ENCODE measurements around the gene BHLHE23.
"Not testable (repeated sequence)": the region's sequence is repeated elsewhere in the genome, so short reads cannot be mapped to it uniquely, and the experiment has no call there.

The BHLHE23 gene

DNA sequence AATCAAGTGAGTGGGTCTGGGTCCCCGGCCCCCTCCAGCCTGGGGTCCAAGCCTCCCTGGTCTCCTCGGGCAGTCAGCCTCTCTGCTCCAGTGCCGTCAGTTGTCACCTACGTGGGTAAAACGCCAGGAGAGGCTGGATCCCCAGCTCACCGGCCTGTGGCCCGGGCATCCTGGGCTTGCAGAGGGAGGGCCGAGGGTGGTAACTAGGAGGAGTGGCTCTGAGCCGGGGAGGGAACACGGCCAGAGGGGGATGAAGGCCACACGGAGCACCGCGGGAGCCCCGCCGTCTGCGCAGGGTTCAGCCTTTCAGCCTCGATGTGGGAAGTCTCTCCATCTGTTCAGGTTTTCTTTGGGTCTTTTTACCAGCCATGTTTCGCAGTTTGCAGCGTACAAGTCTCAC lies 29.5 kb upstream of the BHLHE23 start:
- in situ Hi-C loops (cut with MboI; ENCODE audit: low sequenced_read_pairs, unreplicated experiment) = no loop called here
- DNase-seq (ENCODE audit: low spot score) = no peak
- TF ChIP-seq, protein P1, sequence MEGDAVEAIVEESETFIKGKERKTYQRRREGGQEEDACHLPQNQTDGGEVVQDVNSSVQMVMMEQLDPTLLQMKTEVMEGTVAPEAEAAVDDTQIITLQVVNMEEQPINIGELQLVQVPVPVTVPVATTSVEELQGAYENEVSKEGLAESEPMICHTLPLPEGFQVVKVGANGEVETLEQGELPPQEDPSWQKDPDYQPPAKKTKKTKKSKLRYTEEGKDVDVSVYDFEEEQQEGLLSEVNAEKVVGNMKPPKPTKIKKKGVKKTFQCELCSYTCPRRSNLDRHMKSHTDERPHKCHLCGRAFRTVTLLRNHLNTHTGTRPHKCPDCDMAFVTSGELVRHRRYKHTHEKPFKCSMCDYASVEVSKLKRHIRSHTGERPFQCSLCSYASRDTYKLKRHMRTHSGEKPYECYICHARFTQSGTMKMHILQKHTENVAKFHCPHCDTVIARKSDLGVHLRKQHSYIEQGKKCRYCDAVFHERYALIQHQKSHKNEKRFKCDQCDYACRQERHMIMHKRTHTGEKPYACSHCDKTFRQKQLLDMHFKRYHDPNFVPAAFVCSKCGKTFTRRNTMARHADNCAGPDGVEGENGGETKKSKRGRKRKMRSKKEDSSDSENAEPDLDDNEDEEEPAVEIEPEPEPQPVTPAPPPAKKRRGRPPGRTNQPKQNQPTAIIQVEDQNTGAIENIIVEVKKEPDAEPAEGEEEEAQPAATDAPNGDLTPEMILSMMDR (IDR thresholded peaks at IDR 0.05; ENCODE audit: borderline replicate concordance, control extremely low read depth, extremely low read depth, insufficient read depth, missing control alignments) = no peak

DNA sequence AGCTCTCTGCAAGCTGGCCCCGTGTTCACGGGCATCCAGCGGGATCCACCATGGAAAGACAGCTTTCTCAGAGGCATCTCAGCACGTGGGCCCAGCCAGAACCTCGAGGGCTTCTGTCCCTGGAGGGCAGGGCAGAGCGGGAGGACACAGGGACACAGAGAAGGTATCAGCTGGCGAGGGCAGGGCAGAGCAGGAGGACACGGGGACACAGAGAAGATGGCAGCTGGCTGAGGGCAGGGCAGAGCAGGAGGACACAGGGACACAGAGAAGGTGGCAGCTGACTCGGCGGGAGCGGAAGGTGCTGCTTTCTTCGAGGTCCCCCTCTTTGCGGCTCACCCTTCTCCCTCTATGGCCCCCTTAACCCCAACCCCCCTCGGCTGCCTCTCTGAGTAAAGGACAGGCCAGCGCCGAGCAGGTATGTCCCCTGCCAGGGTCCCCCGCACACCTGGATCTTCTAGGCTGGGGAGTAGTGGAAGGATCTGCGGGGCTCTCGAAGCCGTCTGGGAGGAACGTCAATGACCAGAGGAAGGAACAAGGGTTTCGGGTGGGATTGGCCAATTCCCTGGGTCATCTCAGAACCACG lies 28.9 kb upstream of the BHLHE23 start:
- in situ Hi-C loops (cut with MboI; ENCODE audit: low sequenced_read_pairs, unreplicated experiment) = no loop called here
- no peak for DNase-seq (ENCODE audit: low spot score)
- TF ChIP-seq, protein P1 (IDR thresholded peaks at IDR 0.05; ENCODE audit: borderline replicate concordance, control extremely low read depth, extremely low read depth, insufficient read depth, missing control alignments) = no peak

DNA sequence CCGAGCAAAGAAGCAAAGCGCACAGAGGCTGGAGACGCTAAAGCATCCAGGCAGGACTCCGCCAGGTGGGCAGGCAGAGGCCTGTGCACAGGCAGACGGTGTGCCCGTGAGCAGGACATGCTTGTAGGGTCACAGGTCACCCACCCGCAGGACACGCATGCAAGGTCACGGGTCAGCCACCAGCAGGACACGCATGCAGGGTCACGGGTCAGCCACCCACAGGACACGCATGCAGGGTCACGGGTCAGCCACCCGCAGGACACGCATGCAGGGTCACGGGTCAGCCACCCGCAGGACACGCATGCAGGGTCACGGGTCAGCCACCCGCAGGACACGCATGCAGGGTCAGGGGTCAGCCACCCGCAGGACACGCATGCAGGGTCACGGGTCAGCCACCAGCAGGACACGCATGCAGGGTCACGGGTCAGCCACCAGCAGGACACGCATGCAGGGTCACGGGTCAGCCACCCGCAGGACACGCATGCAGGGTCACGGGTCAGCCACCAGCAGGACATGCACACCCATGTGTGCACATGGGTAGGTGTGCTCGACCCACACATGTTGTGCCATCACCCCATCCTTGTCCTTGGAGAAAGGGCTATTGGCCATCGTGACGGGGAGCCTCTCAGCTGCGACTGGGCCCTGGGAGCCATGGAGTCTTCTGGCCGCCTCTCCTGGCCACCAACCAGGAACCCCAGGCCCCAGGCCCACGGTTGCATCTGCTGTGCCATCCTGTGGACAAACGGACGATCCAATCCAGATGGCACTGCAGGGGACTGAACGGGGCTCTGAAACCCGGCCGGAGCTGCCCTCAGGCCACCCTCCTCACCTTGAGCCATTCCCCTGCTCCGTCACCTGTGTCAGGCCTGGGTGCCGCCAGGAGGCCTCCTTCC lies 28.2 kb upstream of the BHLHE23 start:
- DNase-seq (ENCODE audit: low spot score); in situ Hi-C loops (cut with MboI; ENCODE audit: low sequenced_read_pairs, unreplicated experiment): not testable (repeated sequence)

DNA sequence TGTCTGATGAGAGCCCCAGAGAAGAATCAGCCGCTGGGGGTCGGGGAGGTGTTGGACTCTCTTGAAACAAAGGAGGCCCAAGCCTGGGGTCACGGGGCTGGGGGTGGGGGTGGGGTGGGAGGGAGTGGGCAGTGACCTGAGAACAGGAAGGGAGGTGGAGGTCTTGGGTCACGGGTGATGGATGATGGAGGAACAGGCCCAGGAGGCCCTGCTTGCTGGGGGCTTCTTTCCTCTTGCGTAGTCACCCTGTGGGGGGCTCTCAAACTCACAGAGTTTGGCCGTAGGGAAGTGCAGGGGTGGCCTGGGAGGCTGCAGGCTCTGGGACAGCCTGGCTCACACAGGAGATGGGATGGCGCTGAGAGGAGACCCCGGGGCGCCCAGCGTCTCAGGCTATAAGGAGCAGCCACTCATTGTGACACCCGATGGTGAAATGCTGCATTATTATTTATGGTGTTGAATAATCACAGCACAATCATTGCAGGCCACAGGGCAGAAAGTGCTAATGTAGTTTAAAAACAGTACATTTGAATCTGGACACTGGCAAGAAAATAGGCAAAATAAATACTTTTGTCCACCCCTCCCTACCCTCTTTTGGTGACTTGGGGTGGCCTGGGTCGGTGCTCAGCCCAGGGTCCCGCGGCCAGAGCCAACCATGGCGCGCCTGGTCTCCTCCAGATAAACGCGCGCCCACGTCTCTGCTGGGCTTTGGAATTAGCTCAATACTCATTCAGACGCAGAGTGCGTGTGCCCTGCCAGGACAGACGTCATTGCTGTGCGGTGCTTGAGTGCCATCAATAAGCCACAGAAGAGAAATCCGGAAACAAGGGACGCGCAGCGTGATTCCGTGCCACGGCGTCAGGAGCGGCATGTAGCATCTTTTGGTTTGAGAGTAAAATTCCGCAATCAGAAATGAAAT lies 27.3 kb upstream of the BHLHE23 start:
- in situ Hi-C loops (cut with MboI; ENCODE audit: low sequenced_read_pairs, unreplicated experiment) = no loop called here
- DNase-seq (ENCODE audit: low spot score) = no peak
- TF ChIP-seq, protein P1 (IDR thresholded peaks at IDR 0.05; ENCODE audit: borderline replicate concordance, control extremely low read depth, extremely low read depth, insufficient read depth, missing control alignments) = no peak

DNA sequence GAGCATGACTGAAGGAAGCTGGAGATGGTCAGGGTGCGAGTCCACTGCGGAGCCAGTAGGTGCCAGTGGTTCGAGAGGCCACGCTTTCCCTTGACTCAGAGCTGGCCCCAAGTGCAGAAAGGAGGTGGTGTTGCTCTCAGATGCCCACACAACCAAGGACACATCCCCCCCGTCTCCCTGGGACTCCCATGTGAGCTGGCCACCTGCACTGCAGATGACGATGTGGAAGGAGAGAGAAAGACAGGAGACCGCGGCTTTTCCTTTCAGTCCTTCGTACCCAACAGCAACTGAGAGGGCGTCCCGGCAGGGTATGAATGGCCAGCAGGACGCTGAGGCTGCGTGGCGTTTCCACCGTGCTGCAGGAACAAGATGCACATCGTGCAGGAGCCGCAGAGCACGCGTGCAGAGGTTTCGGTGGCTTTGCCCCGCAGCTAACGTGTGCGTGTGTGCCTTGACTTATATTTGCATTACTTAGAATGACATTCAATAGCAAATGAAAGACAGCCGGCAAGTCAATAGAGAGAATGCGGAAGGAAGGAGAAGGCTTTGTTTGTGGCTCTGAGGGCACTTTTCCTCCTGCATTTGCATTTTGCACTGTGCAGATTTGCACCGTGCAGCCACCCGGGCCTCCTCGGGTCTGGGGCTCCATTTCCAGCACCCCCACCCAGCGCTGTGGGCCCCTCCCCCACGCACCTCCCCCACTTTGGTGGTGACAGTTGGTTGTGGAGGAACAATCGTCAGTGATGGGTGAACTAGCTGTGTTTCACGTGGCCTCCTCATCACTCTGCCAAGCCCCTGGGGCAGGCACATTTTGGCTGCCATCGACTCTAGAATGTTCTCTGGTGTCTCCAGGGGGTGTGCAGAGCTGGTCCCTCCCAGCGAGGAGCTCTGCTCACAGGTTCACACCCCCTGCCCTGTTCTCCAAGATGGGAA lies 26.4 kb upstream of the BHLHE23 start:
- DNase-seq (ENCODE audit: low spot score) = peak; percentile 77

More for the DNA sequence above, 26.4 kb upstream of the BHLHE23 start:
- in situ Hi-C loops (cut with MboI; ENCODE audit: low sequenced_read_pairs, unreplicated experiment) = no loop called here
- TF ChIP-seq, protein P1 (IDR thresholded peaks at IDR 0.05; ENCODE audit: borderline replicate concordance, control extremely low read depth, extremely low read depth, insufficient read depth, missing control alignments) = no peak
